DOHH2 (cell line): ENCODE data around the gene ADNP.
A peak's percentile ranks its signal among the peaks of the same experiment; 100 is the strongest.

Experiments
- H3F3A ChIP-seq: fragments of 200-600 bp; sonication (generic), shearing (Covaris generic); 2 replicates; pipeline ENCODE4 v1.6.0; 2016; ENCODE audit warnings: antibody characterized with exemption, mild to moderate bottlenecking; ENCODE audit not compliant: control insufficient read depth, insufficient read depth
- H3K27ac ChIP-seq: fragments of 200-600 bp; sonication (generic); 2 replicates; pipeline ENCODE4 v1.5.1; 2014; ENCODE audit warnings: low read depth, mild to moderate bottlenecking, low read length, moderate library complexity
- H3K27me3 ChIP-seq: fragments of 200-600 bp; sonication (generic); 2 replicates; pipeline ENCODE4 v1.6.1; 2014; ENCODE audit warnings: mild to moderate bottlenecking, low read length, mixed read lengths; ENCODE audit not compliant: control insufficient read depth
- H3K36me3 ChIP-seq: fragments of 200-600 bp; sonication (generic); 2 replicates; pipeline ENCODE4 v1.6.1; 2014; ENCODE audit warnings: mild to moderate bottlenecking, low read length, moderate library complexity, mixed read lengths; ENCODE audit not compliant: control insufficient read depth
- H3K4me1 ChIP-seq: fragments of 200-600 bp; sonication (generic); 2 replicates; pipeline ENCODE4 v1.6.1; 2014; ENCODE audit warnings: mild to moderate bottlenecking, low read length, mixed read lengths; ENCODE audit not compliant: control insufficient read depth
- H3K4me2 ChIP-seq: fragments of 200-600 bp; sonication (generic); 2 replicates; pipeline ENCODE4 v1.6.0; 2014; ENCODE audit warnings: mild to moderate bottlenecking, low read length, moderate library complexity
- H3K4me3 ChIP-seq: fragments of 200-600 bp; sonication (generic); 2 replicates; pipeline ENCODE4 v1.5.1; 2014; ENCODE audit warnings: mild to moderate bottlenecking, low read length, mixed read lengths
- H3K79me2 ChIP-seq: fragments of 200-600 bp; sonication (generic); 2 replicates; pipeline ENCODE4 v1.6.1; 2014; ENCODE audit warnings: mild to moderate bottlenecking, low read length, mixed read lengths; ENCODE audit not compliant: control insufficient read depth
- H3K9me2 ChIP-seq: fragments of 200-600 bp; sonication (generic); replicated peaks from 2 replicates; pipeline ENCODE4 v1.6.1; 2014; ENCODE audit warnings: mild to moderate bottlenecking, low read length, mixed read lengths; ENCODE audit not compliant: control insufficient read depth
- H3K9me3 ChIP-seq: fragments of 200-600 bp; sonication (generic); 2 replicates; pipeline ENCODE4 v1.6.1; 2014; ENCODE audit warnings: antibody characterized with exemption, low read length, mixed read lengths; ENCODE audit not compliant: control insufficient read depth, insufficient read depth
- H4K20me1 ChIP-seq: fragments of 200-600 bp; sonication (generic); 2 replicates; pipeline ENCODE4 v1.6.0; 2014; ENCODE audit warnings: low read depth, mild to moderate bottlenecking, antibody characterized with exemption, low read length, moderate library complexity; ENCODE audit not compliant: control insufficient read depth, insufficient read depth
- EZH2phosphoT487 ChIP-seq: fragments of 200-600 bp; sonication (generic); IDR thresholded peaks from 2 replicates; pipeline ENCODE4 v1.6.1; 2017; ENCODE audit warnings: borderline replicate concordance, mild to moderate bottlenecking, antibody characterized with exemption, low read length, moderate library complexity, mixed read lengths
- TF ChIP-seq, protein P1 (sequence below): fragments of 200-600 bp; sonication (generic); IDR thresholded peaks from one replicate; pipeline ENCODE4 v1.5.1; 2014; ENCODE audit warnings: antibody characterized with exemption, mild to moderate bottlenecking, low read depth, low read length; ENCODE audit not compliant: poor library complexity, severe bottlenecking

ADNP gene

DNA sequence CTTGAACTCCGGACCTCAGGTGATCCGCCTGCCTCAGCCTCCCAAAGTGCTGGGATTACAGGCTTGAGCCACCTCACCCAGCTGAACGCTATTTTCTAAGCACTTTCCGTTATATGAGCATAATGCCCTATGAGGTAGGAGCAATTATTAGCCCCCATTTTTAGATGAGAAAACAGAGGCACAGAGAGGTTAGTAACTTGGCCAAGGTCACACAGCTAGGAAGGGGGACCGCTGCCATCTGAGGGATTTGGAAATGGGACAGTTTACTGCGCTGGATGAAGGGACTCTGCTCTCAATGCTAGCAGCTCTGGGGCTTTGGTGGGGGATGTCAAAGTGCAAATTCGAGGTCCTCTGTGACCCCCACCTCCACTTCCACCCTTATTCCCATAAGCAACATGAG is 73.9 kb downstream of the ADNP start:
- peaks cover 75% of the 10 kb centered on the region for H3K79me2 ChIP-seq
- no peaks in the 10 kb centered on the region for H3K9me2 ChIP-seq
- no peaks in the 10 kb centered on the region for H3K27me3 ChIP-seq
- no peak overlapping the region for H3K27ac ChIP-seq
- no peaks in the 10 kb centered on the region for H3K9me3 ChIP-seq
- 0 out of 2 replicates have a peak overlapping the region, but pooled peaks have one; percentile 11 for H3K4me3 ChIP-seq
- H4K20me1 ChIP-seq: no peaks in the 10 kb centered on the region; the same call in 1 of the 2 replicates
- peak overlapping the region; percentile 22 for H3K4me2 ChIP-seq
- peaks cover 56% of the 10 kb centered on the region for H3K4me1 ChIP-seq
- no peak for TF ChIP-seq EZH2phosphoT487
- TF ChIP-seq, protein P1, sequence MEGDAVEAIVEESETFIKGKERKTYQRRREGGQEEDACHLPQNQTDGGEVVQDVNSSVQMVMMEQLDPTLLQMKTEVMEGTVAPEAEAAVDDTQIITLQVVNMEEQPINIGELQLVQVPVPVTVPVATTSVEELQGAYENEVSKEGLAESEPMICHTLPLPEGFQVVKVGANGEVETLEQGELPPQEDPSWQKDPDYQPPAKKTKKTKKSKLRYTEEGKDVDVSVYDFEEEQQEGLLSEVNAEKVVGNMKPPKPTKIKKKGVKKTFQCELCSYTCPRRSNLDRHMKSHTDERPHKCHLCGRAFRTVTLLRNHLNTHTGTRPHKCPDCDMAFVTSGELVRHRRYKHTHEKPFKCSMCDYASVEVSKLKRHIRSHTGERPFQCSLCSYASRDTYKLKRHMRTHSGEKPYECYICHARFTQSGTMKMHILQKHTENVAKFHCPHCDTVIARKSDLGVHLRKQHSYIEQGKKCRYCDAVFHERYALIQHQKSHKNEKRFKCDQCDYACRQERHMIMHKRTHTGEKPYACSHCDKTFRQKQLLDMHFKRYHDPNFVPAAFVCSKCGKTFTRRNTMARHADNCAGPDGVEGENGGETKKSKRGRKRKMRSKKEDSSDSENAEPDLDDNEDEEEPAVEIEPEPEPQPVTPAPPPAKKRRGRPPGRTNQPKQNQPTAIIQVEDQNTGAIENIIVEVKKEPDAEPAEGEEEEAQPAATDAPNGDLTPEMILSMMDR: no peak
- peaks cover 76% of the 10 kb centered on the region for H3K36me3 ChIP-seq
- H3F3A ChIP-seq: no peaks in the 10 kb centered on the region

GRCh38 chr20:50856475-50857041 is 74.7 kb downstream of the ADNP start:
- Histone ChIP-seq H3K4me3 (no peak overlapping the region), H3F3A (no peaks in the 10 kb centered on the region), H3K36me3 (peaks cover 79% of the 10 kb centered on the region), H3K9me3 (no peaks in the 10 kb centered on the region), H3K27ac (no peak overlapping the region), H4K20me1 (no peaks in the 10 kb centered on the region; the same call in 1 of the 2 replicates), H3K4me1 (peaks cover 59% of the 10 kb centered on the region), H3K9me2 (no peaks in the 10 kb centered on the region), H3K4me2 (no peak overlapping the region), H3K27me3 (no peaks in the 10 kb centered on the region), H3K79me2 (peaks cover 74% of the 10 kb centered on the region)
- TF ChIP-seq, protein P1: no peak
- TF ChIP-seq EZH2phosphoT487: no peak

GRCh38 chr20:50855498-50856474 is 75.5 kb downstream of the ADNP start:
- H3K27ac ChIP-seq: no peak overlapping the region
- H3K4me3 ChIP-seq: no peak overlapping the region
- peaks cover 71% of the 10 kb centered on the region for H3K79me2 ChIP-seq
- no peak for TF ChIP-seq EZH2phosphoT487
- TF ChIP-seq, protein P1: no peak
- no peak overlapping the region for H3K4me2 ChIP-seq
- H3K27me3 ChIP-seq: no peaks in the 10 kb centered on the region
- H4K20me1 ChIP-seq: no peaks in the 10 kb centered on the region; the same call in 1 of the 2 replicates
- H3F3A ChIP-seq: no peaks in the 10 kb centered on the region
- peaks cover 59% of the 10 kb centered on the region for H3K4me1 ChIP-seq
- peaks cover 82% of the 10 kb centered on the region for H3K36me3 ChIP-seq
- no peaks in the 10 kb centered on the region for H3K9me3 ChIP-seq
- no peaks in the 10 kb centered on the region for H3K9me2 ChIP-seq
